Psoas muscle (tissue), 8 donors: ENCODE measurements around the gene FOXO1. TPM values are rescaled to one million over a fixed set of nuclear protein-coding genes. Genes with fewer than 3 reads are reported as not detected.

Source experiments
- ATAC-seq, 4 donors: fragments of 200-7000 bp; cut with Tn5 transposase; one replicate each; pipeline ENCODE4 v1.9.1; 2020; ENCODE audit warnings: moderate library complexity in 3 of 4, mild to moderate bottlenecking in 2 of 4
- DNase-seq, 2 donors: peaks; one replicate each; pipeline ENCODE4 v3.0.0-alpha.2; 2020
- H3K27ac ChIP-seq: fragments of 200-600 bp; one replicate; pipeline ENCODE4 v1.8.0; 2022
- H3K27me3 ChIP-seq, 3 donors: fragments of 200-600 bp in 1 of 3; one replicate each; pipeline versions ENCODE4 v1.6.1 to v1.8.0; 2013 to 2022; ENCODE audit warnings: low read length in 2 of 3, mild to moderate bottlenecking in 2 of 3, moderate library complexity in 1 of 3; ENCODE audit not compliant: insufficient read depth in 3 of 3
- H3K36me3 ChIP-seq, 2 donors: fragments of 200-600 bp in 1 of 2; one replicate each; pipeline versions ENCODE4 v1.6.1 to v1.8.0; 2013 to 2022; ENCODE audit warnings: low read depth in 1 of 2, mild to moderate bottlenecking in 1 of 2, moderate library complexity in 1 of 2; ENCODE audit not compliant: insufficient read depth in 1 of 2
- H3K4me1 ChIP-seq: fragments of 200-600 bp; one replicate; pipeline ENCODE4 v1.8.0; 2022
- H3K4me3 ChIP-seq: fragments of 200-600 bp; one replicate; pipeline ENCODE4 v1.8.0; 2022; ENCODE audit warnings: mild to moderate bottlenecking
- H3K9me3 ChIP-seq: fragments of 200-600 bp; one replicate; pipeline ENCODE4 v1.8.0; 2022
- CTCF ChIP-seq: fragments of 200-600 bp; IDR thresholded peaks from one replicate; pipeline ENCODE4 v1.8.0; 2022; ENCODE audit warnings: antibody characterized with exemption
- WGBS, 3 donors: extraction: QIAGEN DNeasy Blood & Tissue Kit; methylation state at CpG; one replicate each; pipeline versions ENCODE4 v1.1.6 to v1.1.7; 2013; 5-methylcytosine and 5-hydroxymethylcytosine counted together
- intact Hi-C, 2 donors: fragments of 100-400 bp; cut with DNase I; formaldehyde crosslinking; loops; one replicate each; pipeline versions ENCODE4 v1.11.0 to v1.14.2; 2022
- polyA plus RNA-seq, 3 donors: library from polyadenylated mRNA; stranded (reverse); fragments of 200-250 nt; gene quantifications; one replicate each; pipeline ENCODE4 v1.2.3, GENCODE V29; 2013
- total RNA-seq, 4 donors: library from RNA; stranded (reverse); fragmentation: NEBNext Ultra II Directional in 2 of 4; extraction: Animal tissue kit (Norgen Biotek cat#: 25700) in 2 of 4; gene quantifications; one replicate each; pipeline versions ENCODE4 v1.2.1 to v1.2.4, GENCODE V29; 2021 to 2023
- donor health status: healthy with polysubstance abuse.
- donor health status: DM: no; HTN: no; CAD: no; lungs with moderate emphysema.
- donor health status: Bipolar disorder and iron deficiency.
- donor health status: healthy.
- donor health status: DM: yes; HTN: yes; CAD: no.
- donor health status: DM: no; HTN: no; CAD: no.
- donor health status: DM: no; HTN: no; CAD: no.
- donor health status: DM: yes; HTN: yes; CAD: no.

Gene FOXO1
- total and polyA plus RNA-seq, 7 donors, result 23.8 to 160 (median 68.3) TPM

DNA sequence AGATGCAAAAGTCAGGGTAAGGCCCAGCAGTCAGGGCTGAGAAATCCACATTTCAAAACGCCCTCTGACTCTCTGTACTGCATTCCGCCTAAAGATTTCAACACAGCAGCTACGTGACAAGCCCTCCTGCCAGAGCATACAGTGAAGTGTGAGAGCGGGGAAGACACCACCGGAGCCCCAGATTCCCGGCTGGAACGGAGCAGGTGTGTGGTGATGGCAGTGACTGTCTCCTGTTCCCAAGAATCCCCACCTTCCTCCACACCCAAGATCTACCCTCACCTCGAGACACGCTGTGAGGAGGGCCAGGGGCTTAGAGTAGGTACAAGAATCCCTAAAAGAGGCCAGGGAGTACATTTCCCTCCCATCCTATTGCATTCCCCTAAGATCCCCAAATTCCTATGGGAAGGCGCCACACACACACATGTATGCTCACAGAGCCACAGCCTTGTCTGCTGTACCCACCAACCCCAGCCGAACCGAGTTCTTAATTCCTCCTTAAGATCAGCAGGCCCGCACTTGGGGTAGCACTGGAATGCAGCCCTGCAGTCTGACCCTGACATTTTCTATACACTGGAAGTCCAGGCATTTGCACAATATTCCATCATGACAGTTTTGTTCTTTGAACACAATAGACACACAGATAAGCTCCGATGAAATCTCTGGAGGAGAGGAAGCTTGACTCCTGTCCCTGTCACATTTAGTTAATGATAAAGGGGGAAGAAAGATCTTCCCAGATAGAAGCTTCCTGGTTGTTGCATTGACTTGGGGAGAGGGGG is 102.9 kb downstream of the FOXO1 start:
- H3K4me1 ChIP-seq, result peaks cover 82% of the 10 kb centered on the region
- intact Hi-C loops, result loop anchor here in 1 of 2 donors (10.0 kb wide), 1 partner anchor 329 kb away; no protein-coding TSS in a partner anchor
- WGBS, 3 donors, result 23 to 41% (median 28%) methylated on average over 14 of the region's 14 CpGs

DNA sequence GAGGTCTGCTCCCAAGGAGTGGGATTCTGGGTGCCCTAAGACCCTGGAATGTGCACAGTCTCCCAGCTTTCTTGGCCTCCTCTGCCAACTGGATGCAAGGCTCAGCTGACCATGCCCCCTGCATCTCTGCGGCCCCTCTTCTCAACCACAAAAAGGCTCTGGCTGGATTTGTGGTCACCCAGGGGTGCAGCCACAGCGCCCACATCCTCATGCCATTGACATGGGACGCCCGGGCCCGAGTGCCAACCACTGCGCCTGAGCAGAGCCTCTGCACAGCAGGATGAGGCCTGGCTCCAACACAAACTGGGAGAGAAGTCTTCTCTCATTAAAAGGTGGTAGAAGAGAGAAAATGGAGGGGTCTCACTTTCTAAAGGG is 103.5 kb downstream of the FOXO1 start:
- no peaks in the 10 kb centered on the region for H3K9me3 ChIP-seq
- H3K4me1 ChIP-seq, result peaks cover 81% of the 10 kb centered on the region
- no peak for TF ChIP-seq CTCF
- H3K36me3 ChIP-seq, result peaks cover 9 to 26% of the 10 kb centered on the region in 2 donors
- 50 to 64% (median 51%) methylated on average over 6 of the region's 6 CpGs for WGBS, 3 donors
- intact Hi-C loops, result loop anchor here in 1 of 2 donors (10.0 kb wide), 1 partner anchor 328 kb away; no protein-coding TSS in a partner anchor
- no peaks in the 10 kb centered on the region for H3K27me3 ChIP-seq
- ATAC-seq (peak; percentile 4 to 15 (median 13)), DNase-seq (peak; percentile 22 to 63)
- no peak overlapping the region for H3K4me3 ChIP-seq
- peak overlapping the region; percentile 76 for H3K27ac ChIP-seq

More for the DNA sequence above, 102.9 kb downstream of the FOXO1 start:
- DNase-seq (peak; percentile 38 to 79), ATAC-seq (peak; percentile 65 to 82 (median 76))
- peak overlapping the region; percentile 76 for H3K27ac ChIP-seq
- H3K27me3 ChIP-seq, result no peaks in the 10 kb centered on the region
- peaks cover 9 to 20% of the 10 kb centered on the region in 2 donors for H3K36me3 ChIP-seq
- H3K4me3 ChIP-seq, result peak overlapping the region; percentile 14
- H3K9me3 ChIP-seq, result no peaks in the 10 kb centered on the region
- no peak for TF ChIP-seq CTCF

DNA sequence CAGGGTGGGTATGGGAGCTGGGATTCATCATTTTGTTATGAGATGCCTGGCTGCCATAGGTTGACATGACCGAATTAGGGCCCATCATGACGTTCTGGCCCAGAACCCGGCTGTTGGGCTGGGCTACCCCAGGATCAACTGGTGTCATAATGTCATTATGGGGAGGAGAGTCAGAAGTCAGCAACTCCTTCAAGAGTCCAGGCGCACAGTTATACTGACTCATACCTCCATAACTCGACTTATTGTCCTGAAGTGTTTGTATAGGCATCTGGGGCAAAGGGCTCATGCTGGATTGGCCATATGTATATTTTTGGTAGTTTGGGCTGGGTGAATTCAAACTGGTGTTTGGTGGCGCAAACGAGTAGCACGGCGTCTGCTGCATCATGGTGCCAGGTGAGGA is 106.5 kb downstream of the FOXO1 start:
- peaks cover 67% of the 10 kb centered on the region for H3K4me1 ChIP-seq

DNA sequence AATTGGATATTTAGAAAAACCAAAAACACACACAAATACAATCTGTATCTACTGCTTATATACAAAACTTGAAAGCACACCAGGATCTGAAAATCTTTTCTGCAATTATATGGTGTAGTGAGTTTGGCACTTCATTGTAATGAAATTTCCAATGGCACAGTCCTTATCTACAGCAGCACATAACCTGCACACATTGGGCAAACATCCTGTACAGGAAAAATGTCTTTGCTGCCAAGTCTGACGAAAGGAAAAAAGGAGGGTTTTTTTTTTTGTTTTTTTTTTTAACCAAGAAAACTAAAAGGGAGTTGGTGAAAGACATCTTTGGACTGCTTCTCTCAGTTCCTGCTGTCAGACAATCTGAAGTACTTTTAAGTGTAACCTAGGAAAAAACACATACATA is 107.8 kb downstream of the FOXO1 start:
- no peak for DNase-seq
- H3K9me3 ChIP-seq, result no peaks in the 10 kb centered on the region
- no peaks in the 10 kb centered on the region for H3K27me3 ChIP-seq
- peaks cover 9 to 29% of the 10 kb centered on the region in 2 donors for H3K36me3 ChIP-seq
- H3K27ac ChIP-seq, result no peak overlapping the region
- H3K4me3 ChIP-seq, result no peak overlapping the region
- peaks cover 54% of the 10 kb centered on the region for H3K4me1 ChIP-seq
- ATAC-seq, result no peak
- WGBS, 3 donors, result 21 to 35% (median 23%) methylated on average over 1 of the region's 1 CpG
- intact Hi-C loops, result no loop called here
- TF ChIP-seq CTCF, result no peak

More for the DNA sequence above, 106.5 kb downstream of the FOXO1 start:
- Histone ChIP-seq H3K27me3 (no peaks in the 10 kb centered on the region), H3K9me3 (no peaks in the 10 kb centered on the region), H3K36me3 (peaks cover 9 to 29% of the 10 kb centered on the region in 2 donors), H3K27ac (no peak overlapping the region), H3K4me3 (no peak overlapping the region)
- whole genome bisulfite sequencing, 3 donors, result 97 to 98% (median 98%) methylated on average over 9 of the region's 9 CpGs
- no peak for ATAC-seq
- TF ChIP-seq CTCF, result no peak
- DNase-seq, result no peak
- intact Hi-C loops, result loop anchor here in 1 of 2 donors (10.0 kb wide), 1 partner anchor 325 kb away; no protein-coding TSS in a partner anchor
